Measurements from ENCODE around the gene BRIP1.

DNA sequence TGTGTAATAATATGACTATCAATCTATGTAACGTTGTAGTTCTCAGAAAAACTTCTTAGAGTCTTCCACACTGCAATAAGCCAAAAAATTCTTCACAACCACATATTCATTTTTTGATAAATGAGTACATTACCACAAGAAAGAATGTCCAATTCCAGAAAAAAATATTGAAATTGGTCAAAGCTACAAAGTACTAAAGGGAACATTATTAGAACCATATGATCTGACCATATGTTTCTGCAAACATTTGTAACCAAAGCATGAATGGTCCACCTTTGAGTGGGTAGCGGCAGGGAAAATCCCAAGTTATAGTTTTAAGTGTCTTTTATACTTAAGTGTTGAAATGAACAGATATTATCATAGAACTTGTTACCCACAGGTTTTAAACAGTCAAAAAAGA is 200.6 kb downstream of the BRIP1 start:
- TF ChIP-seq EZH2 (IDR thresholded peaks at IDR 0.05; ENCODE audit: borderline replicate concordance, low read depth, low read length, severe bottlenecking): no peak
- TF ChIP-seq, protein P1, sequence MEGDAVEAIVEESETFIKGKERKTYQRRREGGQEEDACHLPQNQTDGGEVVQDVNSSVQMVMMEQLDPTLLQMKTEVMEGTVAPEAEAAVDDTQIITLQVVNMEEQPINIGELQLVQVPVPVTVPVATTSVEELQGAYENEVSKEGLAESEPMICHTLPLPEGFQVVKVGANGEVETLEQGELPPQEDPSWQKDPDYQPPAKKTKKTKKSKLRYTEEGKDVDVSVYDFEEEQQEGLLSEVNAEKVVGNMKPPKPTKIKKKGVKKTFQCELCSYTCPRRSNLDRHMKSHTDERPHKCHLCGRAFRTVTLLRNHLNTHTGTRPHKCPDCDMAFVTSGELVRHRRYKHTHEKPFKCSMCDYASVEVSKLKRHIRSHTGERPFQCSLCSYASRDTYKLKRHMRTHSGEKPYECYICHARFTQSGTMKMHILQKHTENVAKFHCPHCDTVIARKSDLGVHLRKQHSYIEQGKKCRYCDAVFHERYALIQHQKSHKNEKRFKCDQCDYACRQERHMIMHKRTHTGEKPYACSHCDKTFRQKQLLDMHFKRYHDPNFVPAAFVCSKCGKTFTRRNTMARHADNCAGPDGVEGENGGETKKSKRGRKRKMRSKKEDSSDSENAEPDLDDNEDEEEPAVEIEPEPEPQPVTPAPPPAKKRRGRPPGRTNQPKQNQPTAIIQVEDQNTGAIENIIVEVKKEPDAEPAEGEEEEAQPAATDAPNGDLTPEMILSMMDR (IDR thresholded peaks at IDR 0.05; ENCODE audit: extremely low read depth in 1 of 2, insufficient read depth in 1 of 2, low read depth in 1 of 2, low read length in 2 of 2): no peak
- TF ChIP-seq POLR2A (IDR thresholded peaks at IDR 0.05; ENCODE audit: low read depth, low read length): no peak
- TF ChIP-seq POLR2AphosphoS5 (IDR thresholded peaks at IDR 0.05; ENCODE audit: insufficient read depth, low read depth, low read length): no peak
- TF ChIP-seq, protein P2, sequence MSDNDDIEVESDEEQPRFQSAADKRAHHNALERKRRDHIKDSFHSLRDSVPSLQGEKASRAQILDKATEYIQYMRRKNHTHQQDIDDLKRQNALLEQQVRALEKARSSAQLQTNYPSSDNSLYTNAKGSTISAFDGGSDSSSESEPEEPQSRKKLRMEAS (IDR thresholded peaks at IDR 0.05; ENCODE audit: insufficient read depth, insufficient read length): no peak
